Liver (tissue), 2 donors: ENCODE measurements around the gene HOMER3.

Experiments
- ATF3 ChIP-seq: IDR thresholded peaks from 2 replicates; pipeline ENCODE4 v1.6.1; 2016; ENCODE audit warnings: antibody characterized with exemption
- RAD21 ChIP-seq, 2 donors: IDR thresholded peaks; 2 replicates each; pipeline ENCODE4 v1.6.1; 2016; ENCODE audit warnings: antibody characterized with exemption in 2 of 2, mild to moderate bottlenecking in 2 of 2
- TAF1 ChIP-seq: conservative IDR thresholded peaks from 2 replicates; pipeline ENCODE4 v1.6.1; 2016; ENCODE audit warnings: antibody characterized with exemption, mild to moderate bottlenecking
- donor health status: healthy.

- no peak for TF ChIP-seq RAD21 (IDR thresholded peaks at IDR 0.05)
- TF ChIP-seq TAF1, result no peak
- no peak for TF ChIP-seq ATF3
Measured at GRCh38 chr19:18906605-18907519, 34.2 kb downstream of the HOMER3 start.
